Measurements from ENCODE around the gene ADAMTSL4. TPM values are rescaled to one million over a fixed set of nuclear protein-coding genes. Genes with fewer than 3 reads are reported as not detected.

ADAMTSL4 gene
- total RNA-seq, 1 experiment from 2014 or later, result 9.5 TPM

DNA sequence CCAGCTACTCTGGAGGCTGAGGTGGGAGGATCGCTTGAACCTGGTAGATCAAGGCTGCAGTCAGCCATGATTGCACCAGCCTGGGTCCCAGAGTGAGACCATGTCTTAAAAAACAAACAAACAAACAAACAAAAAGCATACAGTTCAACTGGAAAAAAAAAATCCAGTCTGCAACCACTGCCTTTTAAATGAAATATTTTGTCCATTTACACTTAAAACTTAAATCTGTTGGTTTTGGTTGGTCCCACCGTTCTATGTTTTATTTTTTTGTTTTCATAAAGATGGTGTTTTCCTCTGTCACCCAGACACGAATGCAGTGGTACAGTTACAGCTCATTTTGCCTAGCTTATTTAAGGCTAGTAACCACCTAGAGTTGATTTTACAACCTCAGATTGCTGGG lies 23.9 kb upstream of the ADAMTSL4 start:
- in situ Hi-C loops (cut with HindIII; ENCODE audit: low pct_unique_long_range_greater_than_20kb, low sequenced_read_pairs) (no loop called here), intact Hi-C loops (cut with micrococcal nuclease; ENCODE audit: unreplicated experiment) (no loop called here)
- TF ChIP-seq SIN3A (IDR thresholded peaks at IDR 0.05; ENCODE audit: borderline replicate concordance, insufficient read depth, low read depth, low read length), result no peak
- TF ChIP-seq POLR2AphosphoS5 (IDR thresholded peaks at IDR 0.05; ENCODE audit: low read depth, low read length), result no peak
- TF ChIP-seq, protein P1, sequence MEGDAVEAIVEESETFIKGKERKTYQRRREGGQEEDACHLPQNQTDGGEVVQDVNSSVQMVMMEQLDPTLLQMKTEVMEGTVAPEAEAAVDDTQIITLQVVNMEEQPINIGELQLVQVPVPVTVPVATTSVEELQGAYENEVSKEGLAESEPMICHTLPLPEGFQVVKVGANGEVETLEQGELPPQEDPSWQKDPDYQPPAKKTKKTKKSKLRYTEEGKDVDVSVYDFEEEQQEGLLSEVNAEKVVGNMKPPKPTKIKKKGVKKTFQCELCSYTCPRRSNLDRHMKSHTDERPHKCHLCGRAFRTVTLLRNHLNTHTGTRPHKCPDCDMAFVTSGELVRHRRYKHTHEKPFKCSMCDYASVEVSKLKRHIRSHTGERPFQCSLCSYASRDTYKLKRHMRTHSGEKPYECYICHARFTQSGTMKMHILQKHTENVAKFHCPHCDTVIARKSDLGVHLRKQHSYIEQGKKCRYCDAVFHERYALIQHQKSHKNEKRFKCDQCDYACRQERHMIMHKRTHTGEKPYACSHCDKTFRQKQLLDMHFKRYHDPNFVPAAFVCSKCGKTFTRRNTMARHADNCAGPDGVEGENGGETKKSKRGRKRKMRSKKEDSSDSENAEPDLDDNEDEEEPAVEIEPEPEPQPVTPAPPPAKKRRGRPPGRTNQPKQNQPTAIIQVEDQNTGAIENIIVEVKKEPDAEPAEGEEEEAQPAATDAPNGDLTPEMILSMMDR (IDR thresholded peaks at IDR 0.05), result no peak
- TF ChIP-seq REST (IDR thresholded peaks at IDR 0.05; ENCODE audit: insufficient read depth in 1 of 2, low read depth in 2 of 2, low read length in 1 of 2), result no peak
- TF ChIP-seq TCF7L2 (IDR thresholded peaks at IDR 0.05; ENCODE audit: low read depth, low read length), result no peak
- no peaks in the 10 kb centered on the region for H3K36me3 ChIP-seq (ENCODE audit: control insufficient read depth, insufficient read depth, low read length)
- no TSS peak for BruUV-seq (replicated peaks)
- POLR2A ChIA-PET, result interaction anchor here (0.6 kb wide), 2 partner anchors 24 to 64 kb away, joined by 7 to 10 read pairs; no protein-coding TSS in a partner anchor
- H3K27me3 ChIP-seq (ENCODE audit: control insufficient read depth, insufficient read depth, low read length), result no peaks in the 10 kb centered on the region
- no peak for ATAC-seq
- no peaks in the 10 kb centered on the region for H3K4me1 ChIP-seq (ENCODE audit: control insufficient read depth, insufficient read depth, low read length)
- H3K4me3 ChIP-seq (ENCODE audit: low read depth in 2 of 2, low read length in 2 of 2), result no peak overlapping the region
- no peaks in the 10 kb centered on the region for H3K9me3 ChIP-seq (ENCODE audit: control insufficient read depth, insufficient read depth, low read depth, low read length)
- DNase-seq (ENCODE audit: low read depth, low spot score), result no peak
- no peak overlapping the region for H3K27ac ChIP-seq (ENCODE audit: low read length)
- CTCF ChIA-PET, result no interaction called here

DNA sequence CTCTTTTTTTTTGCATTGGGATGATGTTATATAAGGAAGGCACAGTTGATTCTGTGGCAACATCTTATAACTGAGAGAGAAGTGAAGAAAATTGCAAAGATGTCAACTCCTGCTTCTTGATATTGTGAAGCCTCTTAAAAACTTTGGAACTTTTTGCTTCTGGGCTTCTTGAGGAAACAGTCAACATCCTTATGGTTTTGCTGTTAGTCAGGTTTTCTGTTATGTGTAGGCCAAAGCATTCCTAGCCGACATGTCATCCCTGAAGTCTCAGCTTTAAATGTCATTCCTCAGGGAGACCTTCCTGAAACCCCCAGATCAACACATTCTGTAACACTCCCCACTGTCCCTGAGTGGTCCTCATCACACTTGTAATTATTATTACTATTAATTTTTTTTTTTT lies 21.0 kb upstream of the ADAMTSL4 start:
- H3K4me1 ChIP-seq (ENCODE audit: control insufficient read depth, insufficient read depth, low read length), result no peaks in the 10 kb centered on the region
- no peak overlapping the region for H3K4me3 ChIP-seq (ENCODE audit: low read depth in 2 of 2, low read length in 2 of 2)
- POLR2A ChIA-PET, result no interaction called here
- no peak for TF ChIP-seq POLR2AphosphoS5 (IDR thresholded peaks at IDR 0.05; ENCODE audit: low read depth, low read length)
- no peak for TF ChIP-seq REST (IDR thresholded peaks at IDR 0.05; ENCODE audit: insufficient read depth in 1 of 2, low read depth in 2 of 2, low read length in 1 of 2)
- TF ChIP-seq, protein P1 (IDR thresholded peaks at IDR 0.05), result no peak
- TF ChIP-seq TCF7L2 (IDR thresholded peaks at IDR 0.05; ENCODE audit: low read depth, low read length), result no peak
- DNase-seq (ENCODE audit: low read depth, low spot score), result no peak
- H3K9me3 ChIP-seq (ENCODE audit: control insufficient read depth, insufficient read depth, low read depth, low read length), result no peaks in the 10 kb centered on the region
- in situ Hi-C loops (cut with HindIII; ENCODE audit: low pct_unique_long_range_greater_than_20kb, low sequenced_read_pairs), result no loop called here
- no peaks in the 10 kb centered on the region for H3K27me3 ChIP-seq (ENCODE audit: control insufficient read depth, insufficient read depth, low read length)
- intact Hi-C loops (cut with micrococcal nuclease; ENCODE audit: unreplicated experiment), result no loop called here
- ATAC-seq, result no peak
- no peaks in the 10 kb centered on the region for H3K36me3 ChIP-seq (ENCODE audit: control insufficient read depth, insufficient read depth, low read length)
- no TSS peak for BruUV-seq (replicated peaks)
- CTCF ChIA-PET, result no interaction called here
- no peak overlapping the region for H3K27ac ChIP-seq (ENCODE audit: low read length)

All from Panc1 (cell line).